ENCODE results near the gene LRG1. TPM values are rescaled to one million over a fixed set of nuclear protein-coding genes. Genes with fewer than 3 reads are reported as not detected.
"Not testable (repeated sequence)": the region's sequence is repeated elsewhere in the genome, so short reads cannot be mapped to it uniquely, and the experiment has no call there.

LRG1 gene
- total and polyA plus RNA-seq, 4 experiments from 2014 or later = 0.09 to 0.17 TPM; not detected in 2

- peaks cover 0 to 5% (median 1%) of the 10 kb centered on the region in 4 donors for H3K4me1 Mint-ChIP-seq
- ChIA-PET CTCF (ENCODE audit: partially characterized antibody) (no interaction called here), POLR2A (ENCODE audit: partially characterized antibody) (no interaction called here)
- peaks cover 0 to 3% (median 0%) of the 10 kb centered on the region in 8 donors for H3K9me3 Mint-ChIP-seq
- no peak overlapping the region for H3K27ac ChIP-seq (ENCODE audit: low read depth, low read length)
- H3K36me3 Mint-ChIP-seq = no peaks in the 10 kb centered on the region
- no peaks in the 10 kb centered on the region for H3K36me3 ChIP-seq (ENCODE audit: insufficient read depth, low read length)
- H3K27ac Mint-ChIP-seq = no peak overlapping the region
- no peak for DNase-seq
- no peaks in the 10 kb centered on the region for H3K27me3 ChIP-seq (ENCODE audit: insufficient read depth, low read length)
- intact Hi-C loops (cut with micrococcal nuclease) = no loop called here
- H3K27me3 Mint-ChIP-seq = peaks cover 7 to 9% of the 10 kb centered on the region in 2 donors
- no peaks in the 10 kb centered on the region for H3K9me3 ChIP-seq (ENCODE audit: control insufficient read depth in 1 of 2, low read length in 2 of 2)
- H3K4me3 ChIP-seq (ENCODE audit: low read length in 2 of 2) = no peak overlapping the region
- no peak overlapping the region for H3K4me3 Mint-ChIP-seq
- H3K4me1 ChIP-seq (ENCODE audit: insufficient read depth, low read length) = no peaks in the 10 kb centered on the region
Measured at GRCh38 chr19:4550018-4550417, 10.2 kb upstream of the LRG1 start.

GRCh38 chr19:4548238-4548584 is 8.4 kb upstream of the LRG1 start:
- Histone ChIP-seq H3K27me3 (ENCODE audit: insufficient read depth, low read length) (no peaks in the 10 kb centered on the region), H3K4me3 (ENCODE audit: low read length in 2 of 2) (no peak overlapping the region), H3K36me3 (ENCODE audit: insufficient read depth, low read length) (no peaks in the 10 kb centered on the region), H3K9me3 (ENCODE audit: control insufficient read depth in 1 of 2, low read length in 2 of 2) (no peaks in the 10 kb centered on the region), H3K4me1 (ENCODE audit: insufficient read depth, low read length) (no peaks in the 10 kb centered on the region), H3K27ac (ENCODE audit: low read depth, low read length) (no peak overlapping the region)
- ChIA-PET CTCF (ENCODE audit: partially characterized antibody) (no interaction called here), POLR2A (ENCODE audit: partially characterized antibody) (no interaction called here)
- intact Hi-C loops (cut with micrococcal nuclease) = no loop called here
- Mint-ChIP-seq H3K27me3 (peaks cover 7 to 9% of the 10 kb centered on the region in 2 donors), H3K36me3 (no peaks in the 10 kb centered on the region), H3K27ac (no peak overlapping the region), H3K9me3 (peaks cover 0 to 3% (median 0%) of the 10 kb centered on the region in 8 donors), H3K4me1 (peaks cover 0 to 5% (median 1%) of the 10 kb centered on the region in 4 donors), H3K4me3 (no peak overlapping the region)
- DNase-seq = no peak

- no peak for DNase-seq
- Mint-ChIP-seq H3K4me3 (no peak overlapping the region), H3K4me1 (no peaks in the 10 kb centered on the region), H3K27ac (no peak overlapping the region), H3K9me3 (peaks cover 0 to 2% (median 0%) of the 10 kb centered on the region in 8 donors), H3K27me3 (peaks cover 4 to 7% of the 10 kb centered on the region in 2 donors), H3K36me3 (no peaks in the 10 kb centered on the region)
- H3K4me1 ChIP-seq (ENCODE audit: insufficient read depth, low read length) = no peaks in the 10 kb centered on the region
- H3K36me3 ChIP-seq (ENCODE audit: insufficient read depth, low read length) = no peaks in the 10 kb centered on the region
- CTCF ChIA-PET (ENCODE audit: partially characterized antibody) = interaction anchor here (1.2 to 1.3 kb wide), 2 partner anchors 24 to 89 kb away, joined by 3 read pairs; no protein-coding TSS in a partner anchor
- no peak overlapping the region for H3K4me3 ChIP-seq (ENCODE audit: low read length in 2 of 2)
- POLR2A ChIA-PET (ENCODE audit: partially characterized antibody) = no interaction called here
- H3K27me3 ChIP-seq (ENCODE audit: insufficient read depth, low read length) = no peaks in the 10 kb centered on the region
- intact Hi-C loops (cut with micrococcal nuclease) = no loop called here
- H3K9me3 ChIP-seq (ENCODE audit: control insufficient read depth in 1 of 2, low read length in 2 of 2) = no peaks in the 10 kb centered on the region
- H3K27ac ChIP-seq (ENCODE audit: low read depth, low read length) = no peak overlapping the region
Measured at GRCh38 chr19:4547303-4548237, 7.7 kb upstream of the LRG1 start.

GRCh38 chr19:4543842-4544647 is 4.2 kb upstream of the LRG1 start:
- no peak for DNase-seq
- no peaks in the 10 kb centered on the region for H3K9me3 ChIP-seq (ENCODE audit: control insufficient read depth in 1 of 2, low read length in 2 of 2)
- H3K4me3 ChIP-seq (ENCODE audit: low read length in 2 of 2) = no peak overlapping the region
- no peaks in the 10 kb centered on the region for H3K4me1 ChIP-seq (ENCODE audit: insufficient read depth, low read length)
- no peak overlapping the region for H3K27ac Mint-ChIP-seq
- peaks cover 2 to 8% (median 4%) of the 10 kb centered on the region in 4 donors for H3K4me1 Mint-ChIP-seq
- H3K27ac ChIP-seq (ENCODE audit: low read depth, low read length) = no peak overlapping the region
- no peaks in the 10 kb centered on the region for H3K36me3 ChIP-seq (ENCODE audit: insufficient read depth, low read length)
- CTCF ChIA-PET (ENCODE audit: partially characterized antibody) = no interaction called here
- H3K36me3 Mint-ChIP-seq = no peaks in the 10 kb centered on the region
- peaks cover 1 to 4% of the 10 kb centered on the region in 2 donors for H3K27me3 Mint-ChIP-seq
- no peak overlapping the region for H3K4me3 Mint-ChIP-seq
- peaks cover 0 to 13% (median 4%) of the 10 kb centered on the region in 8 donors for H3K9me3 Mint-ChIP-seq
- intact Hi-C loops (cut with micrococcal nuclease) = no loop called here
- POLR2A ChIA-PET (ENCODE audit: partially characterized antibody) = no interaction called here
- no peaks in the 10 kb centered on the region for H3K27me3 ChIP-seq (ENCODE audit: insufficient read depth, low read length)

GRCh38 chr19:4542896-4543841 is 3.3 kb upstream of the LRG1 start:
- CTCF ChIA-PET (ENCODE audit: partially characterized antibody) = no interaction called here
- peaks cover 0 to 13% (median 4%) of the 10 kb centered on the region in 8 donors for H3K9me3 Mint-ChIP-seq
- POLR2A ChIA-PET (ENCODE audit: partially characterized antibody) = no interaction called here
- H3K27me3 Mint-ChIP-seq = peaks cover 0 to 4% of the 10 kb centered on the region in 2 donors
- no peak overlapping the region for H3K27ac ChIP-seq (ENCODE audit: low read depth, low read length)
- intact Hi-C loops (cut with micrococcal nuclease) = no loop called here
- no peaks in the 10 kb centered on the region for H3K36me3 Mint-ChIP-seq
- H3K9me3 ChIP-seq (ENCODE audit: control insufficient read depth in 1 of 2, low read length in 2 of 2) = no peaks in the 10 kb centered on the region
- H3K36me3 ChIP-seq (ENCODE audit: insufficient read depth, low read length) = no peaks in the 10 kb centered on the region
- no peak overlapping the region for H3K4me3 Mint-ChIP-seq
- DNase-seq = no peak
- H3K27me3 ChIP-seq (ENCODE audit: insufficient read depth, low read length) = no peaks in the 10 kb centered on the region
- no peaks in the 10 kb centered on the region for H3K4me1 ChIP-seq (ENCODE audit: insufficient read depth, low read length)
- H3K4me3 ChIP-seq (ENCODE audit: low read length in 2 of 2) = no peak overlapping the region
- H3K27ac Mint-ChIP-seq = no peak overlapping the region
- H3K4me1 Mint-ChIP-seq = peaks cover 2 to 8% (median 4%) of the 10 kb centered on the region in 4 donors

- H3K27ac Mint-ChIP-seq; H3K9me3 ChIP-seq (ENCODE audit: control insufficient read depth in 1 of 2, low read length in 2 of 2); H3K27me3 Mint-ChIP-seq; H3K4me1 ChIP-seq (ENCODE audit: insufficient read depth, low read length); POLR2A ChIA-PET (ENCODE audit: partially characterized antibody); H3K4me1 Mint-ChIP-seq; H3K4me3 Mint-ChIP-seq; H3K36me3 ChIP-seq (ENCODE audit: insufficient read depth, low read length); H3K4me3 ChIP-seq (ENCODE audit: low read length in 2 of 2); DNase-seq; H3K27ac ChIP-seq (ENCODE audit: low read depth, low read length); H3K27me3 ChIP-seq (ENCODE audit: insufficient read depth, low read length); intact Hi-C loops (cut with micrococcal nuclease); H3K36me3 Mint-ChIP-seq: not testable (repeated sequence)
- peaks cover 0 to 13% (median 5%) of the 10 kb centered on the region in 8 donors for H3K9me3 Mint-ChIP-seq
- CTCF ChIA-PET (ENCODE audit: partially characterized antibody) = interaction anchor here (1.7 kb wide), 1 partner anchor 15 kb away, joined by 3 read pairs; no protein-coding TSS in a partner anchor
Measured at GRCh38 chr19:4541806-4542145, 1.9 kb upstream of the LRG1 start.

Measured in CD4-positive, alpha-beta memory T cell (primary cell).